Mesenchymal stem cell (in vitro differentiated cells and primary cell): Measurements from ENCODE around the gene TAPBP.

Source experiments
- DNase-seq: peaks from one replicate; pipeline ENCODE4 v3.0.0-alpha.2; 2013
- H2AFZ ChIP-seq: one replicate; pipeline ENCODE4 v1.6.1; 2013; ENCODE audit warnings: low read depth, mild to moderate bottlenecking, control low read depth, inconsistent platforms, low read length, moderate library complexity
- H2AK5ac ChIP-seq: 2 replicates; pipeline ENCODE4 v1.6.1; 2013; ENCODE audit warnings: low read length, moderate library complexity, mild to moderate bottlenecking, inconsistent platforms; ENCODE audit not compliant: severe bottlenecking
- H2BK120ac ChIP-seq: one replicate; pipeline ENCODE4 v1.6.1; 2013; ENCODE audit warnings: low read depth, mild to moderate bottlenecking, inconsistent platforms, low read length, moderate library complexity
- H2BK12ac ChIP-seq, 2 experiments: one replicate each; pipeline ENCODE4 v1.6.1; 2013; ENCODE audit warnings: inconsistent platforms in 2 of 2, low read length in 2 of 2, mild to moderate bottlenecking in 2 of 2, moderate library complexity in 2 of 2, control low read depth in 1 of 2
- H2BK15ac ChIP-seq: one replicate; pipeline ENCODE4 v1.6.1; 2013; ENCODE audit warnings: mild to moderate bottlenecking, low read depth, inconsistent platforms; ENCODE audit not compliant: poor library complexity, severe bottlenecking
- H2BK5ac ChIP-seq: 2 replicates; pipeline ENCODE4 v1.6.1; 2013; ENCODE audit warnings: low read depth, mild to moderate bottlenecking, low read length, control low read depth, inconsistent platforms; ENCODE audit not compliant: poor library complexity, severe bottlenecking
- H3K14ac ChIP-seq, 2 experiments: one replicate each; pipeline ENCODE4 v1.6.1; 2013; ENCODE audit warnings: inconsistent platforms in 2 of 2, low read length in 2 of 2, control low read depth in 1 of 2, mild to moderate bottlenecking in 1 of 2, moderate library complexity in 1 of 2
- H3K18ac ChIP-seq, 2 experiments: one replicate each; pipeline ENCODE4 v1.6.1; 2013; ENCODE audit warnings: inconsistent platforms in 2 of 2, low read length in 2 of 2, control low read depth in 1 of 2, low read depth in 1 of 2, mild to moderate bottlenecking in 1 of 2
- H3K23ac ChIP-seq, 2 experiments: one replicate each; pipeline ENCODE4 v1.6.1; 2013; ENCODE audit warnings: inconsistent platforms in 2 of 2, low read length in 2 of 2, mild to moderate bottlenecking in 2 of 2, moderate library complexity in 2 of 2, control low read depth in 1 of 2
- H3K27ac ChIP-seq: 2 replicates; pipeline ENCODE4 v1.5.1; 2013; ENCODE audit warnings: mild to moderate bottlenecking, moderate library complexity, low read length, control low read depth, inconsistent platforms; ENCODE audit not compliant: poor library complexity, severe bottlenecking
- H3K27me3 ChIP-seq, 2 experiments: 2 replicates each; pipeline versions ENCODE4 v1.6.1 to v1.7.0; 2013; ENCODE audit warnings: low read length in 2 of 2, mild to moderate bottlenecking in 2 of 2, moderate library complexity in 2 of 2, control low read depth in 1 of 2, inconsistent platforms in 1 of 2; ENCODE audit not compliant: control insufficient read depth in 1 of 2, insufficient read depth in 1 of 2
- H3K36me3 ChIP-seq, 2 experiments: 2 replicates each; pipeline versions ENCODE4 v1.6.1 to v1.7.0; 2013; ENCODE audit warnings: low read length in 2 of 2, control low read depth in 1 of 2, inconsistent platforms in 1 of 2, low read depth in 1 of 2, mild to moderate bottlenecking in 1 of 2; ENCODE audit not compliant: insufficient read depth in 2 of 2, control insufficient read depth in 1 of 2
- H3K4ac ChIP-seq, 2 experiments: one replicate each; pipeline ENCODE4 v1.6.1; 2013; ENCODE audit warnings: inconsistent platforms in 2 of 2, low read length in 2 of 2, mild to moderate bottlenecking in 2 of 2, moderate library complexity in 2 of 2, control low read depth in 1 of 2, low read depth in 1 of 2
- H3K4me1 ChIP-seq: 2 replicates; pipeline ENCODE4 v1.6.1; 2013; ENCODE audit warnings: low read depth, low read length, control low read depth; ENCODE audit not compliant: control insufficient read depth, insufficient read depth
- H3K4me2 ChIP-seq: 2 replicates; pipeline ENCODE4 v1.6.1; 2013; ENCODE audit warnings: low read length, mild to moderate bottlenecking, inconsistent platforms; ENCODE audit not compliant: poor library complexity, severe bottlenecking
- H3K4me3 ChIP-seq, 2 experiments: 2 replicates each; pipeline versions ENCODE4 v1.5.1 to v1.7.0; 2013; ENCODE audit warnings: low read length in 2 of 2, mild to moderate bottlenecking in 2 of 2, control low read depth in 1 of 2, low read depth in 1 of 2; ENCODE audit not compliant: insufficient read depth in 1 of 2
- H3K79me1 ChIP-seq: replicated peaks from 2 replicates; pipeline ENCODE4 v1.6.1; 2013; ENCODE audit warnings: mild to moderate bottlenecking, control low read depth, low read length, inconsistent platforms; ENCODE audit not compliant: poor library complexity, severe bottlenecking
- H3K9ac ChIP-seq: 2 replicates; pipeline ENCODE4 v1.7.0; 2013; ENCODE audit warnings: mild to moderate bottlenecking, low read length, moderate library complexity
- H3K9me3 ChIP-seq: 2 replicates; pipeline ENCODE4 v1.7.0; 2013; ENCODE audit warnings: mild to moderate bottlenecking, low read length; ENCODE audit not compliant: control insufficient read depth
- H4K8ac ChIP-seq: one replicate; pipeline ENCODE4 v1.6.1; 2013; ENCODE audit warnings: inconsistent platforms, mild to moderate bottlenecking, low read length, moderate library complexity
- H4K91ac ChIP-seq: one replicate; pipeline ENCODE4 v1.6.1; 2013; ENCODE audit warnings: mild to moderate bottlenecking, low read length, inconsistent platforms
- WGBS: methylation state at CpG from one replicate; pipeline ENCODE4 v1.1.7; 2013; ENCODE audit warnings: mixed read lengths; 5-methylcytosine and 5-hydroxymethylcytosine counted together

TAPBP gene

DNA sequence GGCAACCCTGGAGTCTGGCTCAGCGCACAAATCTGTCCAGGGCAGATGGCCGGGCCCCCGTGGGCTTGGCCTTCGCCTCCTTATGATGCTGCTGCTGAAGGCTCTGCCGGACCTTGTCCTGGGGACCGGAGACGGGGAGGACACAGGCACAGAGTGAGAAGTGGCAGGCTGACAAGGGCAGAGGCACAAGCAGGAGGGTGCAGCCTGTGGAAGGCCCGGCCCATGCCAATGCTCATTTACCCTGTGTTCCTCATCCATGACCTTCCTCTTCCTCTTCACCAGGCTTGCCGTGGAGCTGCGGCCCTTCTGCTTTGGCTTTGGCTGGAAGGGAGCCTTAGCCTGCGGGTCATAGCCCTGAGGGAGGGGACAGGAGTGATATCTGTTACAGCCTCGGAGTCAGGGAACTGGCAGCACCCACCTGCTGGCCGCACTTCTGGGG is 34.6 kb downstream of the TAPBP start:
- H2BK5ac ChIP-seq = no peak overlapping the region
- H3K4me2 ChIP-seq = no peak overlapping the region
- H3K14ac ChIP-seq = no peak overlapping the region
- no peaks in the 10 kb centered on the region for H3K27me3 ChIP-seq
- H3K9me3 ChIP-seq = no peaks in the 10 kb centered on the region
- no peak for DNase-seq
- peaks cover 37% of the 10 kb centered on the region for H3K4me1 ChIP-seq
- no peak overlapping the region for H3K4me3 ChIP-seq
- H2BK12ac ChIP-seq = no peak overlapping the region
- no peak overlapping the region for H2AFZ ChIP-seq
- H3K4ac ChIP-seq = no peak overlapping the region
- H2BK120ac ChIP-seq = no peak overlapping the region
- no peak overlapping the region for H3K9ac ChIP-seq
- H2AK5ac ChIP-seq = no peak overlapping the region
- H4K8ac ChIP-seq = no peak overlapping the region
- no peak overlapping the region for H3K18ac ChIP-seq
- H3K36me3 ChIP-seq = peaks cover 80 to 87% of the 10 kb centered on the region in 2 experiments
- H3K27ac ChIP-seq = no peak overlapping the region
- 96% methylated on average over 11 of the region's 13 CpGs for WGBS
- no peak overlapping the region for H2BK15ac ChIP-seq
- peaks cover 19% of the 10 kb centered on the region for H3K79me1 ChIP-seq
- no peak overlapping the region for H4K91ac ChIP-seq
- H3K23ac ChIP-seq = no peak overlapping the region

DNA sequence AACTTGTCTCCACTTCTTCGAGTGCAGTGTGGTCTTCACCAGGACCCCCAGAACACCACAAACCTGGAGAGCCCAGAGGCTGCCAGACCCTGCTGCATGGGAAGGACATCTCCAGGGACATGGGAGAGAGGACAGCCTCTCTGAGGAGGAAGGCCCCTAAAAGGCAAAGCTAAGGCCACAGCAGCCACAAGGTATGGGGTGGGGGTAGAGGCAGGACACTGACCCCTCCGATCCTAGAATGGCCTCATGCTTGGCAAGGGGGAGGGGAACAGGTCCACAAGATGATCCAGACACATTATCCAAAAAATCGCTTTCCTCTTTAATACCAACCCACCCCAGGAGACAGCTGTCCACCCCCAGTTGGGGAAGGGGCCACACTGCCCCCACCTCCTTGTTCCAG is 35.1 kb downstream of the TAPBP start:
- Histone ChIP-seq H3K36me3 (peaks cover 80 to 87% of the 10 kb centered on the region in 2 experiments), H2AFZ (no peak overlapping the region), H4K8ac (no peak overlapping the region), H2BK120ac (no peak overlapping the region), H3K23ac (no peak overlapping the region), H3K9ac (no peak overlapping the region), H3K4me1 (peaks cover 40% of the 10 kb centered on the region), H3K4me3 (no peak overlapping the region), H3K4me2 (no peak overlapping the region), H3K18ac (no peak overlapping the region), H2BK12ac (no peak overlapping the region), H4K91ac (no peak overlapping the region), H3K27ac (no peak overlapping the region), H2AK5ac (no peak overlapping the region), H2BK5ac (no peak overlapping the region), H3K4ac (no peak overlapping the region), H3K79me1 (peaks cover 17% of the 10 kb centered on the region), H3K9me3 (no peaks in the 10 kb centered on the region), H2BK15ac (no peak overlapping the region), H3K27me3 (no peaks in the 10 kb centered on the region), H3K14ac (no peak overlapping the region)
- WGBS = 98% methylated on average over 2 of the region's 3 CpGs
- DNase-seq = no peak

GRCh38 chr6:33278392-33278741 is 35.5 kb downstream of the TAPBP start:
- Histone ChIP-seq H2BK120ac (no peak overlapping the region), H3K23ac (no peak overlapping the region), H3K4ac (no peak overlapping the region), H4K91ac (peak overlapping the region; percentile 95), H3K79me1 (peaks cover 17% of the 10 kb centered on the region), H2AK5ac (peak overlapping the region; percentile 11), H2BK15ac (no peak overlapping the region), H3K4me1 (peaks cover 40% of the 10 kb centered on the region), H3K14ac (no peak overlapping the region), H2BK12ac (peak overlapping the region in 1 of 2 experiments; percentile 5), H3K9me3 (no peaks in the 10 kb centered on the region), H3K36me3 (peaks cover 77 to 87% of the 10 kb centered on the region in 2 experiments), H3K18ac (no peak overlapping the region), H3K27ac (no peak overlapping the region), H4K8ac (no peak overlapping the region), H2BK5ac (no peak overlapping the region), H3K27me3 (no peaks in the 10 kb centered on the region), H3K4me2 (no peak overlapping the region), H3K4me3 (peak overlapping the region in 1 of 2 experiments; percentile 79), H3K9ac (peak overlapping the region; percentile 99), H2AFZ (no peak overlapping the region)
- 90% methylated on average over 6 of the region's 9 CpGs for WGBS
- DNase-seq = no peak

DNA sequence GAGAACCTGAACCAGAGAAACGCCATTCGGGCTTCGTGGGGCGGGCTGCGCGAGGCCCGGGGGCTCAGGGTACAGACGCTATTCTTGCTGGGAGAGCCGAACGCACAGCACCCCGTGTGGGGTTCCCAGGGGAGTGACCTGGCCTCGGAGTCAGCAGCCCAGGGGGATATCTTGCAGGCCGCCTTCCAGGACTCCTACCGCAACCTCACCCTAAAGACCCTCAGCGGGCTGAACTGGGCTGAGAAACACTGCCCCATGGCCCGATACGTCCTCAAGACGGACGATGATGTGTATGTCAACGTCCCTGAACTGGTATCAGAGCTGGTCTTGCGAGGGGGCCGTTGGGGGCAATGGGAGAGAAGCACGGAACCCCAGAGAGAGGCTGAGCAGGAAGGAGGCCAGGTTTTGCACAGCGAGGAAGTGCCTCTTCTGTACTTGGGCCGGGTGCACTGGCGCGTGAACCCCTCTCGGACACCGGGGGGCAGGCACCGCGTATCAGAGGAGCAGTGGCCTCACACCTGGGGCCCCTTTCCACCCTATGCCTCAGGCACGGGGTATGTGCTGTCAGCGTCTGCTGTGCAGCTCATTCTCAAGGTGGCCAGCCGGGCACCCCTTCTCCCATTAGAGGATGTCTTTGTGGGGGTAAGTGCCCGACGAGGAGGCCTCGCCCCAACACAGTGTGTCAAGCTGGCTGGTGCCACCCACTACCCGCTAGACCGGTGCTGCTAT is 36.1 kb downstream of the TAPBP start:
- peak overlapping the region; percentile 64 to 79 for H3K4me3 ChIP-seq
- H3K9ac ChIP-seq = peak overlapping the region; percentile 99
- H3K4ac ChIP-seq = peak overlapping the region; percentile 29 to 49
- H3K27me3 ChIP-seq = no peaks in the 10 kb centered on the region
- H4K8ac ChIP-seq = peak overlapping the region; percentile 71
- no peak overlapping the region for H3K14ac ChIP-seq
- H2BK15ac ChIP-seq = peak overlapping the region; percentile 71
- H3K36me3 ChIP-seq = peaks cover 73 to 89% of the 10 kb centered on the region in 2 experiments
- no peaks in the 10 kb centered on the region for H3K9me3 ChIP-seq
- peaks cover 40% of the 10 kb centered on the region for H3K4me1 ChIP-seq
- peak overlapping the region in 1 of 2 experiments; percentile 1 for H3K23ac ChIP-seq
- no peak for DNase-seq
- H2AK5ac ChIP-seq = no peak overlapping the region
- H4K91ac ChIP-seq = peak overlapping the region; percentile 95
- H2AFZ ChIP-seq = no peak overlapping the region
- peak overlapping the region; percentile 55 for H3K27ac ChIP-seq
- WGBS = 56% methylated on average over 39 of the region's 39 CpGs
- no peak overlapping the region for H2BK120ac ChIP-seq
- H3K79me1 ChIP-seq = peaks cover 14% of the 10 kb centered on the region
- peak overlapping the region; percentile 62 for H3K4me2 ChIP-seq
- no peak overlapping the region for H2BK5ac ChIP-seq
- peak overlapping the region in 1 of 2 experiments; percentile 5 for H2BK12ac ChIP-seq
- H3K18ac ChIP-seq = peak overlapping the region; percentile 80 to 94
